Nephron (organoid): Measurements from ENCODE around the gene EPHA3.
A peak's percentile ranks its signal among the peaks of the same experiment; 100 is the strongest.

Experiments
- H3K27ac Mint-ChIP-seq, 3 experiments: 2 replicates each; pipeline ENCODE4 v1.8.0; 2020; ENCODE audit warnings: mixed read lengths in 3 of 3, mild to moderate bottlenecking in 2 of 3, moderate library complexity in 1 of 3
- H3K27me3 Mint-ChIP-seq: 2 replicates; pipeline ENCODE4 v1.8.0; 2021; ENCODE audit warnings: low read depth, mild to moderate bottlenecking, moderate library complexity, mixed read lengths
- H3K36me3 Mint-ChIP-seq: 2 replicates; pipeline ENCODE4 v1.8.0; 2020; ENCODE audit warnings: low read depth, mixed read lengths
- H3K4me1 Mint-ChIP-seq: 2 replicates; pipeline ENCODE4 v1.8.0; 2020; ENCODE audit warnings: mixed read lengths
- H3K4me3 Mint-ChIP-seq, 3 experiments: 2 replicates each; pipeline ENCODE4 v1.8.0; 2020; ENCODE audit warnings: mild to moderate bottlenecking in 3 of 3, mixed read lengths in 3 of 3, moderate library complexity in 2 of 3
- H3K9me3 Mint-ChIP-seq: 2 replicates; pipeline ENCODE4 v1.8.0; 2020; ENCODE audit warnings: mixed read lengths
- CTCF ChIP-seq, 3 experiments: fragments of 200-600 bp; sonication (generic); IDR thresholded peaks; one replicate each; pipeline ENCODE4 v1.5.0; 2021; ENCODE audit warnings: antibody characterized with exemption in 3 of 3; ENCODE audit not compliant: unreplicated experiment in 3 of 3

The EPHA3 gene

DNA sequence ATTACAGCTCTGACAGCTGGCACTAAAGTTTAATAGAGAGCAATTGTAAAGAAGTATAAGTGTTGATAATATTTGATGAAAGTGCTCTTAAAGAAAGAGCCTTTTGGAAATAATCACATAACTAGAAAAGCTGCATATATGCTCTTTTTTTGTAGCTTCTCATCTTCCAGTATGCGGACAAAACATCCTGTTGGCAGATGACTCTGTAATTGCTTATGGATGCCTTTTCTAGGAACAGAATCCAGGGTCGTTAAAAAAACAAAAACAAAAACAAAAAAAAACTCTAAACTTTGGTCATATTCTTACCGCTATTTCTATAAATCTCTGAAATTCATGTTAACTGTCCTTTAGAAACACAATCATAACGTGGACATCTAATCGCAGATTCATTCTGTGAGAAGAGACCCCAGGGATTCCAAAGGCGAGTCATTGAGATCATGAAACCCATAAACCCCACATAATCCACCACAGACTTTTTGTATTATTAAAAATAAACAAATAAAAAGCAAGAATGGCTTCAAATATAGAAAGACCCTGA, 109.8 kb downstream of the EPHA3 start:
- Mint-ChIP-seq H3K27me3 (no peaks in the 10 kb centered on the region), H3K4me1 (peaks cover 56% of the 10 kb centered on the region), H3K36me3 (peaks cover 8% of the 10 kb centered on the region), H3K9me3 (no peaks in the 10 kb centered on the region), H3K27ac (peak overlapping the region; percentile 46 to 60 (median 58)), H3K4me3 (peak overlapping the region in 2 of 3 experiments; percentile 29 to 52)
- no peak for TF ChIP-seq CTCF (IDR thresholded peaks at IDR 0.05; ENCODE audit: unreplicated experiment in 3 of 3)

- Mint-ChIP-seq H3K36me3 (peaks cover 8% of the 10 kb centered on the region), H3K4me3 (no peak overlapping the region), H3K27me3 (no peaks in the 10 kb centered on the region), H3K9me3 (no peaks in the 10 kb centered on the region), H3K27ac (no peak overlapping the region), H3K4me1 (peaks cover 31% of the 10 kb centered on the region)
- TF ChIP-seq CTCF (IDR thresholded peaks at IDR 0.05; ENCODE audit: unreplicated experiment in 3 of 3), result no peak
Measured at GRCh38 chr3:89221924-89222323, 114.5 kb downstream of the EPHA3 start.

- Mint-ChIP-seq H3K27ac (peak overlapping the region in 1 of 3 experiments; percentile 21), H3K36me3 (peaks cover 5% of the 10 kb centered on the region), H3K9me3 (no peaks in the 10 kb centered on the region), H3K4me1 (peaks cover 26% of the 10 kb centered on the region), H3K4me3 (no peak overlapping the region), H3K27me3 (no peaks in the 10 kb centered on the region)
- TF ChIP-seq CTCF (IDR thresholded peaks at IDR 0.05; ENCODE audit: unreplicated experiment in 3 of 3), result no peak
Measured at GRCh38 chr3:89223188-89223587, 115.8 kb downstream of the EPHA3 start.

- H3K27me3 Mint-ChIP-seq, result no peaks in the 10 kb centered on the region
- H3K4me1 Mint-ChIP-seq, result peaks cover 26% of the 10 kb centered on the region
- no peak for TF ChIP-seq CTCF (IDR thresholded peaks at IDR 0.05; ENCODE audit: unreplicated experiment in 3 of 3)
- no peaks in the 10 kb centered on the region for H3K36me3 Mint-ChIP-seq
- no peak overlapping the region for H3K27ac Mint-ChIP-seq
- no peak overlapping the region for H3K4me3 Mint-ChIP-seq
- no peaks in the 10 kb centered on the region for H3K9me3 Mint-ChIP-seq
Measured at GRCh38 chr3:89227218-89227617, 119.8 kb downstream of the EPHA3 start.

DNA sequence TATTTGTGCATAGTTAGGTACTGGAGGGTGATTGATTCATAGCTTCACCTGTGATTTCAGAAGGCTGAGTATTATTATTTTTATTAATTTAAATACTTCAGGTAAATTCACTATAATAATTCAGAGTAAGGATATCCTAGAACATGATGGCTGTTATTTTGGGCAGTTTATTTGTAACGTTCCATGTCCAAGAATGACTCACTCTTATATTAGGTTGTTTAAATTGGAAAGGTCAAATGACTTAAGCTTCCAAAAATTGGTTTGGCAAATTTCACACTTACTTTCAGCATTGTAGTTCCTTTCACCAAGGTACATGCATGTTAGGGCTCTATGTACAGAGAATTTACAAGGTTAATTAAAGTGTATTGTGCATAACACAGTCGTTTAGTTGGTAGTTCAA, 120.2 kb downstream of the EPHA3 start:
- H3K27ac Mint-ChIP-seq, result peak overlapping the region in 1 of 3 experiments; percentile 4
- H3K4me1 Mint-ChIP-seq, result peaks cover 26% of the 10 kb centered on the region
- no peaks in the 10 kb centered on the region for H3K36me3 Mint-ChIP-seq
- H3K27me3 Mint-ChIP-seq, result no peaks in the 10 kb centered on the region
- TF ChIP-seq CTCF (IDR thresholded peaks at IDR 0.05; ENCODE audit: unreplicated experiment in 3 of 3), result no peak
- no peaks in the 10 kb centered on the region for H3K9me3 Mint-ChIP-seq
- no peak overlapping the region for H3K4me3 Mint-ChIP-seq

DNA sequence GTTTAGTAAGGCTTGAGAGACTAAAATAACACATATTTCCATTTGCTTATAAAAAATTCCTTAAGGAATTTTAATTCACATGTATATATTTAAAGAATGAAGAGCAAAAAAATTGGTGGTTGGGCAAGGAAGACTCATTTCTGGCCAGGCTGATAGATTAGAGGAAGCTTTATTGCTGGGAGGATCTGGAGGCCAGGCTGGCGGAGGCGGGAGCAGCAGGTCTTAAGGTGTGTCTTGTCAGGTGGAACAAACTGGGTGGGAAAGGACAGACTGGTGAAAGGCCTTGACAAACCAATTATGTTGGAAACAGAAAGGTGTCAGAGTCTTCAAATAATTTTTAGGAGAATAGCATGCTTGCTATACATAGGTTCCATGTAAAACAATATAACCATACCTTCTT, 124.7 kb downstream of the EPHA3 start:
- Mint-ChIP-seq H3K4me3 (no peak overlapping the region), H3K4me1 (peaks cover 21% of the 10 kb centered on the region), H3K9me3 (no peaks in the 10 kb centered on the region), H3K27me3 (no peaks in the 10 kb centered on the region), H3K27ac (no peak overlapping the region), H3K36me3 (no peaks in the 10 kb centered on the region)
- TF ChIP-seq CTCF (IDR thresholded peaks at IDR 0.05; ENCODE audit: unreplicated experiment in 3 of 3), result no peak
